Astrocyte of the spinal cord (primary cell): ENCODE data around the gene GJD2.

ENCODE experiments used
- DNase-seq: peaks from one replicate; pipeline ENCODE4 v3.0.0; 2011; ENCODE audit warnings: low read depth, low spot score
- H3K4me3 ChIP-seq: 2 replicates; pipeline ENCODE4 v1.5.1; 2011; ENCODE audit warnings: low read depth, mild to moderate bottlenecking, low read length, moderate library complexity
- in situ Hi-C: cut with HindIII; loops from 2 replicates; pipeline ENCODE4 v1.10.0; 2017; ENCODE audit warnings: low sequenced_read_pairs
- TF ChIP-seq, protein P1 (sequence below): IDR thresholded peaks from 2 replicates; pipeline ENCODE4 v1.5.1; 2012; ENCODE audit warnings: low read depth, mild to moderate bottlenecking, low read length, inconsistent platforms

The GJD2 gene

DNA sequence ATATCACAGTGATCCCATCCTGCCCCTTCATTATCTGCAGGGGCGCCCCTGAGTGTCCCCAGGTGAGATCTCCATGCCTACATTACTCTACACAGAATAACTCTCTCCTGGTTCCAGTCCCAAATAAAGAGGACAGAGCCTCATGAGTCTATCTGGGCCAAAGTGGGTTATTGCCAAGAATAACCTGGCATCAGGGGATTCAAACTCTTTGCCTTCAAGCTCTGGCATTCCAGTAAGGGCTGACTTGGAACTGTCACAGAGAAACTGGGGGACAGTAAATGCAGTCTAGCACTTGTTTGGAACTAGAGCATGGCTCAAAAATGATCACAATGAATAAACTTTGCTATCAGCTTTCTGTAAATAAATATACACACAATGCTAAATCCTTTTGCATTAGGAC lies 30.3 kb downstream of the GJD2 start:
- TF ChIP-seq, protein P1, sequence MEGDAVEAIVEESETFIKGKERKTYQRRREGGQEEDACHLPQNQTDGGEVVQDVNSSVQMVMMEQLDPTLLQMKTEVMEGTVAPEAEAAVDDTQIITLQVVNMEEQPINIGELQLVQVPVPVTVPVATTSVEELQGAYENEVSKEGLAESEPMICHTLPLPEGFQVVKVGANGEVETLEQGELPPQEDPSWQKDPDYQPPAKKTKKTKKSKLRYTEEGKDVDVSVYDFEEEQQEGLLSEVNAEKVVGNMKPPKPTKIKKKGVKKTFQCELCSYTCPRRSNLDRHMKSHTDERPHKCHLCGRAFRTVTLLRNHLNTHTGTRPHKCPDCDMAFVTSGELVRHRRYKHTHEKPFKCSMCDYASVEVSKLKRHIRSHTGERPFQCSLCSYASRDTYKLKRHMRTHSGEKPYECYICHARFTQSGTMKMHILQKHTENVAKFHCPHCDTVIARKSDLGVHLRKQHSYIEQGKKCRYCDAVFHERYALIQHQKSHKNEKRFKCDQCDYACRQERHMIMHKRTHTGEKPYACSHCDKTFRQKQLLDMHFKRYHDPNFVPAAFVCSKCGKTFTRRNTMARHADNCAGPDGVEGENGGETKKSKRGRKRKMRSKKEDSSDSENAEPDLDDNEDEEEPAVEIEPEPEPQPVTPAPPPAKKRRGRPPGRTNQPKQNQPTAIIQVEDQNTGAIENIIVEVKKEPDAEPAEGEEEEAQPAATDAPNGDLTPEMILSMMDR: no peak
- DNase-seq: no peak
- in situ Hi-C loops: no loop called here
- H3K4me3 ChIP-seq: no peak overlapping the region

DNA sequence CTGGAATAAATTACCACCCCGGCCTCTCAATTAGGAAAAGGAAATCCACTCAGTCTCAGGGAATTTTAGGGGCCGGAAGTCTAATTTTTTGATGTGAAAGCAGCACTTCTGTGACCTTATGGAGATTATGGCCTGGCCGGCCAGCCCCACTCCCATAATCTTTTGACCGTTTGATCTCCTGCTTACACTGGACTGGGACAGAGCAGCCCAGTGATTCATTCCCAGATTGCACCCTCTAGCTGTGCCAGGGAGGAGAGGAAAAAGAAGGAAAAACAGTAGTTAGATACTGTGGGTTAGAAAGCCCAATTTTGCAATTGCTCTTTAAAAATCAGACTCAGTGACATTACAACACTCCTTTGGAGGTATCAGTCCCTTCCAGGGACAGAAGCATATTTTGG lies 32.4 kb downstream of the GJD2 start:
- H3K4me3 ChIP-seq: no peak overlapping the region
- TF ChIP-seq, protein P1: no peak
- DNase-seq: no peak
- in situ Hi-C loops: no loop called here

DNA sequence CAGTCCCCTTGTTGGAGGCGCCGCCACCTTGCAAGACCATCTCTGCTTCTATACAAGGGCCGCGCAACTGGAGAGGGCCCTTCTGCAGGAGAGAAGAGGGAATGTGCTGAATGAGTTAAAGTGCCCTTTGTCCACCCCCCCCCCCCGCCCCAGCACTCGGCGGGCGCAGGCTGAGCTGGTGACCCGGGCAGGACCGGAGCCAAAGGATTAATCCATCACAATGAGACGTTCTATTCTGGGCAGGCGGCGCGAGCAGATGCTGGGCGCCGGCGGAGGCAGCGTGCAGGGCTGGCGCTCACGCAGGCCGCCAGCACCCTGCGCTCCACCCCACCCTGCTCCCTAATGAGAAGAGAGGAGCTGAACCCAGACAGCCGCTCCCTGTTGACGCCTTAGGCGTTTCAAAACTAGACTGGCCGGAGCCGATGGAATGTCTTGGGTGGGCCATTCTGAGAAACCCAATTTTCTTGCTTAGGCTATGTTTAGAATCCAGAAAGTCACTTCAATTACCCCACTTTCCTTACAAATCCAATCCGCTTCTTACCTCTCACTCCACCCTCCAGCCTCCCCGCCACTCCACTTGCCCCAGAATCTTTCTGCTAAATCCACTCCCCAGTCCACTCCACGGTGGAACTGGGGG lies 32.9 kb downstream of the GJD2 start:
- TF ChIP-seq, protein P1: no peak
- peak; percentile 17 for DNase-seq
- in situ Hi-C loops: no loop called here
- peak overlapping the region; percentile 7 for H3K4me3 ChIP-seq

DNA sequence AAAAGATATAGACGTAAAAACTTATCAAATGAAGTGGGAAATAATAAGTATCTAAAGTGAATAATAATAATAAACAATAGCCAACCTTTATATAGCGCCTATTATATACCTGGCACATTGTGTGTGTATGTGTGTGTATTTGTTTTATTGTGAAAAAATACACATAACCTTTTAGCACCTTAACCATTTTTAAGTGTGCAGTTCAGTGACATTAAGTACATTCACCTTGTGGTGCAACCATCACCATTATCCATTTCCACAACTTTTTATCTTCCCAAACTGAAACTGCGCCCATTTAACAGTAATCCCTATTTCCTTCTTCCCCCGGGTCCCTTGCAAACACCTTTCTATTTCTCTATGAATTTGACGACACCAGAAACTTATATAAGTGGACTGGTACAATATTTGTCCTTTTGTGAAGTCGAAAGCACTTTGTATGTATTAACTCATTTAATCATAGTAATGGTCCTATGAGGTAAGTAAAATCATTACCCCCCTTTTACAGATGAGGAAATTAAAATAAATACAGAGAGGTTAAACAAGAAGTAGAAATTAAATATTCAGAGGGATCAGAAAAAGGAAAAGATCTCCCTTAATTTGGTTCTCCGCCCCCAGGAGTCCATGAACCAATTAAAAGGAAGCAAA lies 33.5 kb downstream of the GJD2 start:
- no peak for DNase-seq
- TF ChIP-seq, protein P1: no peak
- in situ Hi-C loops: no loop called here
- H3K4me3 ChIP-seq: no peak overlapping the region

DNA sequence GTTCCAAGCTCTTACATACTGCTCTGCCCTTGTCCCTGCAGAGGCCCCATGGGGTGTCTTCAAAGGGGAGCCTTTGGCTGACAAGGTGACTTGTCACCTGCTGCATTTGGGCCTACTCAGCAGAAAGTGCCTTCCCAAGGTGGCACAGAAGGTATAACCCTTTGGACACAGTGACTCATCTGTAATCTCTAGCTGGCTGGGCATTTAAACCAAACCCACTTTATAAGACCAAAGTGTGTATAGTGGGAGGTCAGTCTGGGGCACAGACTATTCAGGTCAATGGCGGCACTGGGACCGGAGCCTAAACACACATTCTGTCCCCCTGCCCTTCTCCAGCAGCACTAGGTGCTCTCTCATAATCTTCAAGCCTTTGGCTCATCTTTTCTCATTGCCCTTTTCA lies 35.1 kb downstream of the GJD2 start:
- DNase-seq: no peak
- no peak overlapping the region for H3K4me3 ChIP-seq
- in situ Hi-C loops: no loop called here
- TF ChIP-seq, protein P1: no peak

DNA sequence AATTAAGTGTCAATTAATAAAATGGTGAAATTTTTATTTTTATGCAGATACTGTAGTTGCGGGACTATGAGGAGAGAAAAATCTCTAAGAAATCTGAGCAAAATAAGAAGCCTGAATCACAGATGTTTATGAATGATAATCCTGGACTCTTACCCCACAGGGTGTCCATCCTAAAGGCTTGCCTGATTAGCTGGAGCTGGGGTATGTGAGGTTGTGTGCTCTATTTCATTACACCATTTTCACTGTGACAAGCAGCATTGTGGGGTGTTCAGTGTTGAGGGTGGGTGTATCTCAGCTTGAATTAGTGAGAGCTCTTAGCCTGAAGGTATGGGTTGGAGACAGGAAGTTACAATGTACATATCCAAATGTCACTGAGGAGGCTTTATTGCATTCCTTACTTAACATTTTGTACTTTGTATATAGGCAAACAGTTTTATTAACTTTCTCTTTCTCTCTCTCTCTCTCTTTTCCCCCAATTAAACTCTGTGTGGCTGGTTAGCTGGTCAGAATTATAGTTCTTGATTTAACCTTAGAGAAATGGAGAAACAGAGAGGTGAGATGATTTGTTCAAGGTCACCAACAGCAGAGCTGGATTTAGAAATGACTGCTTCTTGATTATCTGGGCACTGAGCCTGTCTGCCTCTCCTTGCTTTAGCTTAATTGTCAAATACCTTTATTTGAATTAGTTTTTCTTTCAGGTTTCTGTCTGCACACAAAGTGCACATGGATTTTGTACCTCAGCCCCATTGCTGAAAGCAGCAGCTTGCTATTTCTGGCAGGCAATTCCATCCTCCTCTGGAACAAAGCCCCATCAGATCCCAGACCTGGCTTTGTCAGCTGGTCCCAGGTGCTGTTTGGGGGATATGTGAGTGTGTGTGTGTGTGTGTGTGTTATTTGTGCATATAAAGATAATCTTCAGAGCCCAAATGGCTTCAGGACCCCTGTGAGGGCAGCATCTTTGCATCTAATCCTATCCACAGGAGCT lies 35.8 kb downstream of the GJD2 start:
- H3K4me3 ChIP-seq: no peak overlapping the region
- in situ Hi-C loops: no loop called here
- no peak for DNase-seq
- TF ChIP-seq, protein P1: no peak
